Measurements from ENCODE around the gene ADAMTSL1.

The ADAMTSL1 gene

DNA sequence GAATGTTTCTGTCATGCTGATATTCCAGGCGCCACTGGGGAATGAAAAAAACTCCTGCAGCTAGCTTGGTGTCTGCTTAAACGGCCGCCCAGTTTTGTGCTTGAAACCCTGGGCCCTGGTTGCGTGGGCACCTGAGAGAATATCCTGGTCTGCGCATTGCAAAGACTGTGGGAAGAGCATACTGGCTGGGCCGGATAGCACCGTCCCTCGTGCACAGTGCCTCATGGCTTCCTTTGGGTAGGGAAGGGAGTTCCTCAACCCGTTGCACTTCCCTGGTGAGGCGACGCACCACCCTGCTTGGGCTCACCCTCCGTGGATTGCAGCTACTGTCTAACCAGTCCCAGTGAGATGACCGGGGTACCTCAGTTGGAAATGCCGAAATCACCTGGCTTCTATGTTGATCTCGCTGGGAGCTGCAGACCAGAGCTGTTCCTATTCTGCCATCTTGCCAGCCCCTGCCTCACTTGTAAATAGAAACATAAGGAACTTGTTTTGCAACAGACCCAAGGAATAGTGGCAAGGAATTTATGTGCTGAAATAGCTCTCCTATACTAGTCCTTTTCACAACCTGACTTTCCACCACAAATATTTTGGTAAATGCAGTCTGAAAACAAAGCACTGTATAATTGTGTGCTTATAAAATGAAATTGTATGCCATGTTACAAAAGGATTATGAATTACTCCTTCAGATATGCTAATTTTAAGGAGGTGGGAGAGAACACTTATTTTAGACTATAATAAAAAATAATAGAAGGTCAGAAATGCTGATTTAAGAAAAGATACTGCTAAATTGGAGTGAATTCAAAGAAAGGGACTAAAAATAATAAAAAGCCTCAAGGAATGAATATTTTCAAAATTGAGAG, 90.3 kb downstream of the ADAMTSL1 start:
- DNase-seq (ENCODE audit: low read depth), result no peak

DNA sequence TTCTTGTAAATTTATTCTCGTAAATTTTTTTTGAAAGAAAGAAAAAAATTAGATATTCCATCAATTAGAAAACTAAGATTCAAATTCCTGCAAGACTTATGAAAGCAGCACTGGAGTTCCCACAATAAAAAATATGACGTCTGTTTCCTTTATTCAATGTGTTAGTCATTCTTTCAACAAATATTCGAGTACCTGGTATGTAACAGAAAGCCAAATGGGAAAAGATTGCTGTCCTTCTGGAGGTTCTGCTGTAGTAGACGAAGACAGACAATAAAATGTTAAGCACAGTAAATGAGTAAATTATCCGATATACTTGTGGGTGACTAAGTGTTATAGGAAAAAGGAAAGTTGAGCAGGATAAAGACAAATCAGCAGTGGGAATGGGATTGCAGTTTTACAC, 92.2 kb downstream of the ADAMTSL1 start:
- DNase-seq (ENCODE audit: low read depth), result no peak

DNA sequence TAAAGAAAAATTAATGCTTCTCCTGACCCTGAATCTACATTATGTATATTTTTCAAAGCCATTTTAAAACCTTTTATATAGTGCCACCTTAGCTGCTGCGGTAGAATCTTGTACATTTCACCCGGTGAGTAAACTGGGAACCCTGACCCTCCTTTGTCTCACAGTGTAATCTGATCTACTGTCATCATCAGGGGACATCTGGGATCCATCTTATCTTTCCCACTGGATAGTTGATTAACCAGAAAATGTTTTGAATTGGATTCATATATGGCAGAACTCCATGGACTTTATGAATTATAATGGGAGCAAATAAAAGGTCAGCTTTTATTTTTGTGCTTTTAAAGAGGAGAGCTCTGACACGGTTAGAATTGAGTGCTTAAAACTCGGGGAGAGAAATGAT, 95.0 kb downstream of the ADAMTSL1 start:
- DNase-seq (ENCODE audit: low read depth), result no peak

DNA sequence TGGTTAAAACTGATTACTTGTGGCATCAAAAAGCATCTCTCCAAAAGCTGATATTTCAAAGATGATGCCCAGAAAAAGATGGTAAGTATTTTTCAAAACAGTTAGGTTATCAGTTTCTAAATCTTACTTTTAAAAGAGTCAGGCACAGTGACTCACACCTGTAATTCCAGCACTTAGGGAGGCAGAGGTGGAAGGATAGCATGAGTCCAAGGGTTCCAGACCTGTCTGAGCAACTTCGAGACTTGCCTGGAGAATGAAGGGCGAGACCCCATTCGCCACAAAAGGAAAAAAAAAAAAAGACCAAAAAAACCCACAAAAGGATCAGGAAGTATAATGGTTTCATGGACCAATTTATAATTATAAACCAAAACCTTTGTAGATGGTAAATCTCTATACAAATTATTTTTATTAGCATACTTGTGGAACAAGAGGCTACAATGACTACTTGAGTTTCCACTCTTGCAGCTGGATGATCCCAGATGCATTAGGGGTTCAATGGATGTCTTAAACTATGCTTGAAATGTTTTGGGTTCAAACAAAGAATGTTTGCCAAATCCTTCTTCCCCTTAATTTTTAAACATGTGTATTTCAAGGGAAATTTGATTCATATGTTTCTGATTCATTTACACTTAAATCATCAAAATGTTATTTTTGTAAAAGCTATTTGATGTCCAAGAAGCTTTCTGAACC, 96.1 kb downstream of the ADAMTSL1 start:
- DNase-seq (ENCODE audit: low read depth), result no peak

DNA sequence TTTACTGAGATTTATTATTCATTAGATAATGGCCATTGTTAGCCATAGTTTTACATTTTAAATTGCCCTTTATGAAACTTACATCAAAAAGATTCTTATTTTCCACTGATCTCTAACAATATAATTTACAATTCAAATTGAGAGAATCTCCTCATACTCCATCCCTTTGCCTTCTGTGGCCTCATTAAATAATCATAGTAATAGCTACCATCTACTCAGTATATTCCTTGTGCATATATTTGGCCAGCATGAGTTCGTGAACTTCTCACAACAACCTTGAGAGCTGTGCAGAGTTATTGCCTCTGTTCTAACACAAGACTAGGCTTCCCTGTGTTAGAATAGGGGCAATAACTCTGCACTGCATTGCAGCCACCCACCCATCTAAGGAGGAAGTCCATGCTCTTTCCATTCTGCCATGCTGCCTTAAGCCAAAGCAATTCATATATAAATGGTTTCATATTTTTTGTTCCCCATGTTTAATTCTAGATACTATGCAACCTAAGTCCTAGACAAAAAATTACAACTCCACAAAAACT, 99.1 kb downstream of the ADAMTSL1 start:
- DNase-seq (ENCODE audit: low read depth), result no peak

DNA sequence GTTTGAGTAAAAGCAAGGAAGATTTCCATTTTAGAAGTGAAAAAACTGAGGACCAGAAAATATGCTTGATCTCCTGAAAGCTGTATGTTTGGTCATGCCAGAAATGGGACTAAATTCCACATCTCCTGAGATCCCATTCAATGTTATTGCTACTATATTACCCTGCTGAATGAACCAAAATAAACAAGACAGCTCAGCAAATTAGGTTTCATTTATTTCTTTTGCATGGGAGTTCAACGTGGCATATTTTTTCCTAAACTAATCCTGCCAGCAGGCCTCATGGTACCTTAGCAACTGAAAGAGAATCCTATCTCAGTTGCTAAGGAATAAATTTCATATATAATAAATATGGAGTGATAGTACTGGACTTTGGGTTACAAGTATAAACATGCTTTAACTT, 101.7 kb downstream of the ADAMTSL1 start:
- DNase-seq (ENCODE audit: low read depth), result no peak

DNA sequence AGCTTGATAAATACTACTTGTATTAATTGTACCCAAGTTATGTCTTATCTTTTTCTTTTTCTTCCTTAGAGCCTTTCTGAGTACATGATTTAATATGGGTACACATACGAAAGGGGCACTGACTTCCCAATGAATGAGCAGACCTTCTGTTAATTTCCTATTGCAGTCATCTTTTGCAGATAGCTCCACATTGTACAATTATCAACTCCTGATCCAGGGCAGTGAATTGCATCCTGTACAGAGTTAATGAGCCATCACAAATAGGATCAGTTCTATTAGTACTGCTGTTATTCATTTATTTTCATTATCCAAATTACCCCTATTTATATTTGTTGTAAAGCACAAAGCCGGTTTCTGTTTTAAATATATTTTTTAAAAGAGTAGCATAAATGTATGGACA, 105.6 kb downstream of the ADAMTSL1 start:
- DNase-seq (ENCODE audit: low read depth), result no peak

DNA sequence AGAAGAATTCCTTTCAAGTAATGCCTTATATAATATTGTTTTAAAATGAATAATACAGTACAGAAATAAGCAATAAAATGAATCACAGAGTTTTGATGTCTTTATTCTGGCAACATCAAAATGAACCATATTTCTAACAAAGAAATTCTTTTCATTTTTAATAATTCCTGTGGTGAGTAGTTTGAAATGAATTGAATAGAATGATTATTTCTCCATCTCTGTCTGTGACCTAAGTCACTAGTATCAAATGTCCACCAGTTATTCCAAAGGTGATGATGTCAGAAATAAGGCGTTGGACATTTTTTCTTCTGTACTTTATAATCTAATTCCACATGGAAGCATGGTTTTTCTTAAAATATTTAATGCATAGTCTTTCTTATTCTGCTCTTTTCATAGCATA, 106.2 kb downstream of the ADAMTSL1 start:
- DNase-seq (ENCODE audit: low read depth), result no peak

DNA sequence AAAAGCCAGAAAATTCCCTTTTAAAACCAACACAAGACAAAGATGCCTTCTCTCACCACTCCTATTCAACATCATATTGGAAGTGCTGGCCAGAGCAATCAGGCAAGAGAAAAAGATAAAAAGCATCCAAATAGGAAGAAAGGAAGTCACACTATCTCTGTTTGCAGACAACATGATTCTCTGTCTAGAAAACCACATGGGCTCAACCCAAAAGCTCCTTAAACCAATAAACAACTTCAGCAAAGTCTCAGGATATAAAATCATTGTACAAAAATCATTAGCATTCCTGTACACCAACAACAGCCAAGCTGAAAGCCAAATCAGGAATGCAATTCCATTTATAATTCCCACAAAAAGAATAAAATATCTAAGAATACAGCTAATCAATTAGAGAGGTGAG, 112.0 kb downstream of the ADAMTSL1 start:
- no peak for DNase-seq (ENCODE audit: low read depth)

DNA sequence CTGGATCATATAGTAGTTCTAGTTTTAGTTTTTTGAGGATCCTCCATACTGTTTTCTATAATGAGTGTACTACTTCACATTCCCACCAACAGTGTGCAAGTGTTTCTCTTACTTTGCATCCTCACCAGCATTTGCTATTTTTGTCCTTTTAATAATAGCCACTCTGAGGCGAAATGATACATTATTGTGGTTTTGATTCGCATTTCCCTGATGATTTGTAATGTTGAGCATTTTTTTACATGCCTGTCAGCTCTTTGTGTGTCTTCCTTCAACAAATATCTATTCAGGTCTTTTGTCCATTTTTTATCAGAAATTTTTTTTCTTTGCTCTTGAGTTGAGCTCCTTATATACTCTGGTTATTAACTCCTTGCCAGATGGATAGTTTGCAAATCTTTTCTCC, 114.0 kb downstream of the ADAMTSL1 start:
- no peak for DNase-seq (ENCODE audit: low read depth)

DNA sequence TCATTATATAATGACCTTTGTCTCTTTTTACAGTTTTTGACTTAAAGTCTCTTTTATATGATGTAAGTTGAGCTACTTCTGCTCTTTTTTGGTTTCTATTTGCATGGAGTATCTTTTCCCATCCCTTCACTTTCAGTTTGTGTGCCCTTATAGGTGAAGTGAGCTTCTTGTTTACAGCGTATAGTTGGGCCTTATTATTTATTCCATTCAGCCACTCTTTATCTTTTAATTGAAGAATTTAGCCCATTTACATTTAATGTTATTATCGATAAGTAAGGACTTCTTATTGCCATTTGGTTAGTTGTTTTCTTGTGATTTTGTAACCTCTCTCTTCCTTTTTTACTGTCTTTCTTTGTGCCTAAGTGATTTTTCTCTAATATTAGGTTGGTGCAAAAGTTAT, 117.3 kb downstream of the ADAMTSL1 start:
- DNase-seq (ENCODE audit: low read depth), result no peak

DNA sequence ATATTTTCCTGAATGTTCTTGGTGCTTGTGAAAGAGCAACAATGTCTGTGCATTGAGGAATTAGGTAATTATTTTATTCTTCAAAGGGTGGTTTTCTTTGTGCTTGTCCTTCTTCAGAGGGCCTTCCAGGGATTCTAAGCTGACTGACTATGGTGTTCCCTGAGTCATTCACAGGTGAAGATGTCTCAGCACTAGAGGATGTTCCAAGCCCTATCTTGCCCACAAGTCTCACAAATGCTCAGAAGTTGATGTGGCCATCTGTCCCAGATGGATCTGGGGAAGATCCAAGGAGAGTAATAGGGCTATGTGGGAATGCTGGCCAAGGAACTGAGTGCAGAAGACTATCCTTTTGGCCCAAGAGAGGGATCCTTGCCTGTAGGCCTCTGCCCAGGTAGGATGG, 120.9 kb downstream of the ADAMTSL1 start:
- DNase-seq (ENCODE audit: low read depth), result no peak

DNA sequence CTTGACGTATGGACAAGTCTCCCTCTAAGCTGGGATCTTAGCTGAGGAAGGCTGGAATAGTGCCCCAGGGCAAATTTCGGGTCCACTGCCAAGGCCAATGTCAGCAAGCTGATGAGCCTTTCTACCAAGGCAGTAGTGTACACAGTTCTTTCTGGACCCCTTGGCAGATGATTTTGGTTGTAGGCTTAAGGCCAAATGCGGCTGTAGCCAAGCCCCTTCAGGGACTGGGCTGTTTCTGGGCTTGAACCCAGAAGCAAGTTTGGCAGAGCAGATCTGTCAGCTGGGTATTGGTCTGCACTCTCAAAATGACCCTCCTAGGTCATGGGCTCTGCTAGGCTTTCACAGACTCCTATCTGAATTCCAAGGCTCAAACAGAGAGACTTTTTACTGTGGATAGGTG, 121.6 kb downstream of the ADAMTSL1 start:
- DNase-seq (ENCODE audit: low read depth), result no peak

DNA sequence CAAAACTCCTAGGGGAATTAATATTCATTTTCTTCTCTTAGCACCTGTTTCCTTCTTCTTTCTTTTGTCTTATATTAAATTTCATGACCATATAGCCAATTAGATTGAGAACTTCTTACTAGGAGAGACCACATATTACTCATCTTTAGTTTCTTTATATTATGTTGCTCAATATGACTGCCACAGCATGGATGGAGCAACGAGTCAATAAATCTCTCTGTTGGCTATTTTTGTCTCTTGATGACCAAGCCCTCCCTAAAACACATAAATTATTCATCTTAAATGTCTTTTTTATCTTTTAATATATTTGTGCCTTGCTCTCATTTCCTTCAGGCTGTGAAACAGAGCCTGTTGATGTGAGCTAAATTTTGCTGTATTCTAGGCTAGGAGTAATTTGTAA, 123.0 kb downstream of the ADAMTSL1 start:
- DNase-seq (ENCODE audit: low read depth), result no peak

DNA sequence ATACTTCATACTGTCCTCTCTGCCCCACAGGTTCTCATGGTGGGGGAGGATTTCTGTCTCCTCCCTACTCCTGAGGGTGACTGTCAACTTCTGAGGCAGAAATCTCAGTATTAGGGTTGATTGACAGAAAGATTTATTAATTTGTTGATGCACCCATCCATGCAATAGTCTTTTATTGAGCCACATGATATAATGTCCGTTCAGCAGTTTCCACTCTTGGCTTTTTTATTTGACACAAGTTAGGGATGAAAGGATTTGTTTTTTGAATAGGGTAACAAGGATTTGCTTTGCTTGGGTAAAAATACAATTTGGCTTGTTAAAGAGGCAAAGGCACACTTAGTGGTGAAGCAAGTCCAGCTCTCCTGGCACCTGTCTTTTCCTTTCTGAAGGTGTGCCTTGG, 125.0 kb downstream of the ADAMTSL1 start:
- no peak for DNase-seq (ENCODE audit: low read depth)

DNA sequence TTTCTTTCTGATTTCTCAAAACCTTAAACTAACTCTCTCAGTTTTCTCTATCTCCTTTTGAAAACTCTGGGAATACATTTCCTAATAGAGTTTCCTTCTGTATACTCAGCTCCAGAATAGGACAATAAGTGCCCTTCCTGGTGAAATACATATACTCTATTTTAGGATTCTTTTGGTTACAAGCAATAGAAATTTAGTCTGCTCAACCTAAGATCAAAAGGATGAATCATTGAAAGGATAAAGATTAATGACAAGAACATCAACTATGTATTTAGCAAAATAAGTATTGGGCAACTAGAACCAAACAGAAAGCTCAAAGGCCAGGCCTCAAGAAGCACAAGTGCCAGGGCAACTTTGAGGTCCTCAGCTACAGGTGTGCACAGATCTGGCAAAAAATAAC, 127.1 kb downstream of the ADAMTSL1 start:
- DNase-seq (ENCODE audit: low read depth), result no peak

DNA sequence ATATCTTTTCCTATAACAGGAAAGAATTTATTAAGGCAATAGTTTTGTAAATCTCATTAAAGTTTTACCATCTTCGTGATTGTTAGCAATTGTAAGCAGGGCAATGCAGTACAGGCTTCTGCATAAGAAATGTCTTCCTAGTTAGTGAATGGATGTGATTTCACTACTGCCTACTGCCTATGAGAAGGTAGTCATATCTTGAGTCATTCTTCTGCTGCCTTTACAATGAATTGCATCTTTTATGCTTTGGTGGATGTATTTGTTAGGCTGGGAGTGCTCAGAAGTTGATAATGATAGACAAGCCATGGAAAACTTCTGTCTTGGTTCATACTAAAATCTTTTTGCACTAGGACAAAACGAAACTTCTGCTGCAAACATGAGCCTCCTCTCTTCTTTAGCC, 128.0 kb downstream of the ADAMTSL1 start:
- no peak for DNase-seq (ENCODE audit: low read depth)

DNA sequence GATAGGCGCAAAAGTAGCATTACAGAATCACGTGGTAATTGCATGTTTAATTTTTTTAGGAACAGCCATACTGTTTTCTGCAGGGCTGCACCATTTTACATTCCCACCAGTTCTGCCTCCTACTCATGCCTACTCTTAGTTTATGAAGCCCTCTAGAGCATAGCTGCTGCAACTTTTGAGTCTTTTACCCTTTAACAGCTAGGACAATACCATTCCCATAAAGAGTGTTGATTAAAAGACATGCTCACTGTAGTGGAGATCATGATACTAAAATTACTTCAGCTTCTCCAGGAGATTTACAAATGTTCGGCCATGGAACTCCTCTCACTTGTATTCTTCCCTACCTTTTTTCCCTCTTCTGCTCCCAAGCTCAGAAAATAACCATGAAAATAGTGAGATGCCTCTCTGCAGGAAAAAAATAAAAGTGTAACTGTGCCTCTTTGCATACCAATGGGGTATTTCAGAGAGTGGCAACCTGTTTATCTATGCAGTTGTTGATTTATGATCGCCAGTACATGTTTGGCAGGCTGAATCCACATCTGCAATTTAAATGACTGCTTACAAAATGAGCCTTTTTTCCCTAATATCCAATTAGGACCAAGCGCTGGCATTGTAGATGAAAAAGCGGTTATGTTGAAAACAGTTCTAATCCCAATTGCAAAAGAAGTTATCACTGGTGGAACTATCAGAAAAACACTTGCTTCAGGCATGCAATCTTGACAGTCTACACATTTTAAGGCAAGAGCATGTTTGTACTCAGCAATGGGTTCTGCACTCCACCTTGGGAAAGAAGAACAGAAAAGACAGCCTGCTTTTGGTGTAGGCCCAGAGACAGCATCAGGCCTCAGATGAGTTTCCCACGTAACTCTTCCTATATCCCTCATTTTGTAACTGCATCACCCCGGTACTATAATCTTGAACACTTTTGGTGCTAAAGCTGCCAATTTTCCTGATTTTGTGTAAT, 131.1 kb downstream of the ADAMTSL1 start:
- no peak for DNase-seq (ENCODE audit: low read depth)

DNA sequence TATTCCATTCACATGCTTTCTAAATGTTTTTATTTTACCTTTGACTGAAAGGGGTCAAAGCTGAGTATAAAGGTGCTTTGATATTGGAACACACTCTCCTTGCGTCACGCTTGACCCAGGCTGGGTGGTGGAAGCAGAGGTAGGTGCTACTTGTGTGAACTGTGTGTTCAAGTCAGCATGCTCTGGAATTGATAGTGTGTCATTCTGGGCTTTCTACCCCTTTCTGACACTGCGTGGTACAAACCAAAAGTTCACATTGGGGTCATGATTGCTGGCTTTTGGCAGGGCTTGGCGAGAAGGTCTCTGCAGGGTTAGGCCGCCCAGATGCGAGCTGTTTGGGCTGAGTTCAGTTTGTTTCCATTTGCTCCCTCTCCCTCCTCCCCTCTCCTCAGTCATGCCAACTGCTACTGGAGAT, 131.8 kb downstream of the ADAMTSL1 start:
- DNase-seq (ENCODE audit: low read depth), result no peak

DNA sequence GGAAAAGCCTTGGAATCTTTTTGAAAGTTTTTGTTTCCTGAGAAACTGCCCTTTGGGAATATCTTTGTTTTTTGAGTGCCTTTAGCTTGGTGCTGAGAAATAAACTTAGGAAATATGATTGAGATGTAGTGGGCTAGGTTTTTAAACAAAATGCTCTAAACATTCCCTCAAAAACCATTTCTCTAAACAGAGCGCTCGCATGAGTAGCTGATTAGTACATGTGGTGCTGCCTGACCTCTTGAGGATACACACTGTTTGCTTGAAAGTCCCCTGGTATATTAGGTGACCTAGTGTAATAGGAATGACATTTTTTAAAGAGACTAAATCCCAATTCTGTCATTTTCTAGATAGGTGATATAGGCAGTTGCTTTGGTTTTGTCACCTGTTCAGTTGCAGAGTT, 132.3 kb downstream of the ADAMTSL1 start:
- DNase-seq (ENCODE audit: low read depth), result no peak

DNA sequence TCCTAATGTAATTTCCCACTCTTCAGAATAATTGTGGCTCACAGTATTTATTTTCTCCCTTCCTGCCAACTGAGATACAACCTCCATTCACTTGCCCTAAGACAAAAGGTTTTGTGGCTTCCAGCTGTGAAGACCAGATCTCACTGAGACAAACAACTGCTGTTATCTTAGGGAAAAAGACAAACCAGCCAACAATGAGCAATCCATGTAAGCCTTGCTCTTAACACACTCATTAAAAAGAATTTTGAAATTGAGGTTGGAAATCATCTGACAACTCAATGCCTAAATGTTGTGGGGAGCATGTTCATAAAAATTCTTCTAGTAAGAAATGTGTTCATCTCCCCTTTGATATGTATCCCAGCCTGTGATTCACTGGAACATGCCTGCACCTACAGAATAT, 132.9 kb downstream of the ADAMTSL1 start:
- no peak for DNase-seq (ENCODE audit: low read depth)

DNA sequence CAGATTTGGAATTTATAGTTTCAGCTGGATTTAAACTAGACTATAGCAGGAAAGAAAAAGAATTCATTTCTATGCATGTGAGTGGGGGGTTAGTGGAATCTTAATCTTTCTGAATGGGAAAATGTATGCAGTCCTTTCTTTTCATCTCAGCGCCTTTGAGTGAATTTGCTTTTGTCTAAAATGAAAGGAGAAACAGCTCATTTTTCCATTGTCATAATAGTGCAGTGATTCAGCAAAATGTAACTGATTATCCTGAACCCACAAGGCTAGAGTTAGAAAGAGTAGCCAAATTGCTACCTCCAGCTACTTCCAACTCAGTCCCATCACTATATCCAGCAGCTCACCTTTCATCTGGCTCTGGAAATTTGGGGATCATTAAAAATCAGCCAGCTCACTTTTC, 134.4 kb downstream of the ADAMTSL1 start:
- DNase-seq (ENCODE audit: low read depth), result no peak

Measured in activated T-helper 9 cell treated with anti-CD3 and anti-CD28 coated beads, Interleukin-2, amount 50 U/mL, for 16 hours (primary cell).